Chondrocyte (in vitro differentiated cells): ENCODE measurements around the gene PKMYT1. TPM values are rescaled to one million over a fixed set of nuclear protein-coding genes. Genes with fewer than 3 reads are reported as not detected.
A peak's percentile ranks its signal among the peaks of the same experiment; 100 is the strongest.

Source experiments
- DNase-seq: peaks from one replicate; pipeline ENCODE4 v3.0.0; 2021; ENCODE audit warnings: mixed read lengths, low spot score
- H3K27ac Mint-ChIP-seq: one replicate; pipeline ENCODE4 v1.8.0; 2021; ENCODE audit warnings: mild to moderate bottlenecking, moderate library complexity, mixed read lengths; ENCODE audit not compliant: unreplicated experiment
- H3K27me3 Mint-ChIP-seq: 2 replicates; pipeline ENCODE4 v1.8.0; 2021; ENCODE audit warnings: low read depth, mixed read lengths
- H3K36me3 Mint-ChIP-seq: 2 replicates; pipeline ENCODE4 v1.8.0; 2021; ENCODE audit warnings: low read depth, mixed read lengths
- H3K4me1 Mint-ChIP-seq: 2 replicates; pipeline ENCODE4 v1.8.0; 2021; ENCODE audit warnings: low read depth, mild to moderate bottlenecking, mixed read lengths
- H3K4me3 Mint-ChIP-seq: one replicate; pipeline ENCODE4 v1.8.0; 2021; ENCODE audit warnings: mild to moderate bottlenecking, moderate library complexity, mixed read lengths; ENCODE audit not compliant: unreplicated experiment
- H3K9me3 Mint-ChIP-seq: 2 replicates; pipeline ENCODE4 v1.8.0; 2021; ENCODE audit warnings: low read depth, mixed read lengths
- total RNA-seq: library from RNA; stranded (reverse); gene quantifications from 3 replicates; pipeline ENCODE4 v1.2.1, GENCODE V29; 2021
- TF ChIP-seq, protein P1 (sequence below): fragments of 200-600 bp; sonication (generic); IDR thresholded peaks from 2 replicates; pipeline ENCODE4 v1.5.0; 2021; ENCODE audit warnings: antibody characterized with exemption, mild to moderate bottlenecking, moderate library complexity

PKMYT1 gene
- total RNA-seq, 1 donor from 2014 or later, result 6.2 TPM

DNA sequence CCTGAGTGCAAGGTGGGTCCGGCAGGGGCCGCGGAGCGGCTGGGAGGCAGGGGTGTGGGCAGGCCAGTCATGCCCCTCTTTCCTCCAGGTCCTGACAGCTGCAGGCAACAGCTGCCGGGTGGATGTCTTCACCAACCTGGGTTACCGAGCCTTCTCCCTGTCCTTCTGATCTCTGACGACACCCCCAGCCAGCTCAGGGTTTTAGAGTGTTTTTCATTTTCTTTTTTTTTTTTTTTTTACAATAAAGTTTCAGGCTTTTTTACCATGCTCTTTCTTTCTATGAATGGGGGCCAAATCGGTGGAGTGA lies 47.2 kb upstream of the PKMYT1 start:
- peaks cover 2% of the 10 kb centered on the region for H3K27me3 Mint-ChIP-seq
- H3K36me3 Mint-ChIP-seq, result peaks cover 11% of the 10 kb centered on the region
- TF ChIP-seq, protein P1, sequence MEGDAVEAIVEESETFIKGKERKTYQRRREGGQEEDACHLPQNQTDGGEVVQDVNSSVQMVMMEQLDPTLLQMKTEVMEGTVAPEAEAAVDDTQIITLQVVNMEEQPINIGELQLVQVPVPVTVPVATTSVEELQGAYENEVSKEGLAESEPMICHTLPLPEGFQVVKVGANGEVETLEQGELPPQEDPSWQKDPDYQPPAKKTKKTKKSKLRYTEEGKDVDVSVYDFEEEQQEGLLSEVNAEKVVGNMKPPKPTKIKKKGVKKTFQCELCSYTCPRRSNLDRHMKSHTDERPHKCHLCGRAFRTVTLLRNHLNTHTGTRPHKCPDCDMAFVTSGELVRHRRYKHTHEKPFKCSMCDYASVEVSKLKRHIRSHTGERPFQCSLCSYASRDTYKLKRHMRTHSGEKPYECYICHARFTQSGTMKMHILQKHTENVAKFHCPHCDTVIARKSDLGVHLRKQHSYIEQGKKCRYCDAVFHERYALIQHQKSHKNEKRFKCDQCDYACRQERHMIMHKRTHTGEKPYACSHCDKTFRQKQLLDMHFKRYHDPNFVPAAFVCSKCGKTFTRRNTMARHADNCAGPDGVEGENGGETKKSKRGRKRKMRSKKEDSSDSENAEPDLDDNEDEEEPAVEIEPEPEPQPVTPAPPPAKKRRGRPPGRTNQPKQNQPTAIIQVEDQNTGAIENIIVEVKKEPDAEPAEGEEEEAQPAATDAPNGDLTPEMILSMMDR, result no peak
- DNase-seq, result no peak
- H3K9me3 Mint-ChIP-seq, result no peaks in the 10 kb centered on the region
- H3K4me1 Mint-ChIP-seq, result peaks cover 16% of the 10 kb centered on the region
- no peak overlapping the region for H3K4me3 Mint-ChIP-seq
- no peak overlapping the region for H3K27ac Mint-ChIP-seq

DNA sequence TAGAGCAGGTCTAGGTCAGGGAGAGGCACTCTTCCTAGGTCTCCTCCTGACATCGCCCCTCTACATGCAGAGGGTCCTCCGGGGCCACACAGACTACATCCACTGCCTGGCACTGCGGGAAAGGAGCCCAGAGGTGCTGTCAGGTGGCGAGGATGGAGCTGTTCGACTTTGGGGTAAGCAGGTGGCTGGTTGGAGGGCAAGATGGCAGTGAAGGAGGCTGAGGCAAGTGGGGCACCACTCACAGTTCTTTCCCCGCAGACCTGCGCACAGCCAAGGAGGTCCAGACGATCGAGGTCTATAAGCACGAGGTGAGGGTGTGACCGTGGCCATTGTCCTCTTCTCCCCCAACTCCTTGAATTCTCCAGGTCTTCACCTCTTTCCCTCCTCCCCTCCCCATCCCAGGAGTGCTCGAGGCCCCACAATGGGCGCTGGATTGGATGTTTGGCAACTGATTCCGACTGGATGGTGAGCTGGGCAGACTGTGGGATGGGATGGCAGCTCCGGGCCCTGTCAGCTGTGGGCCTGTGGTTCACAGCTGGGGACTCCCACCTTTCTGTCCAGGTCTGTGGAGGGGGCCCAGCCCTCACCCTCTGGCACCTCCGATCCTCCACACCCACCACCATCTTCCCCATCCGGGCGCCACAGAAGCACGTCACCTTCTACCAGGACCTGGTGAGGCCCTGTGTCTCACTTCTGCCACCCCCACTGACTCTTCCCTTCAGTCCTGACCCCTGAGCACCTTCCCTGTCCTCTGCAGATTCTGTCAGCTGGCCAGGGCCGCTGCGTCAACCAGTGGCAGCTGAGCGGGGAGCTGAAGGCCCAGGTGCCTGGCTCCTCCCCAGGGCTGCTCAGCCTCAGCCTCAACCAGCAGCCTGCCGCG lies 46.6 kb upstream of the PKMYT1 start:
- Mint-ChIP-seq H3K9me3 (no peaks in the 10 kb centered on the region), H3K4me3 (no peak overlapping the region), H3K36me3 (peaks cover 12% of the 10 kb centered on the region)

DNA sequence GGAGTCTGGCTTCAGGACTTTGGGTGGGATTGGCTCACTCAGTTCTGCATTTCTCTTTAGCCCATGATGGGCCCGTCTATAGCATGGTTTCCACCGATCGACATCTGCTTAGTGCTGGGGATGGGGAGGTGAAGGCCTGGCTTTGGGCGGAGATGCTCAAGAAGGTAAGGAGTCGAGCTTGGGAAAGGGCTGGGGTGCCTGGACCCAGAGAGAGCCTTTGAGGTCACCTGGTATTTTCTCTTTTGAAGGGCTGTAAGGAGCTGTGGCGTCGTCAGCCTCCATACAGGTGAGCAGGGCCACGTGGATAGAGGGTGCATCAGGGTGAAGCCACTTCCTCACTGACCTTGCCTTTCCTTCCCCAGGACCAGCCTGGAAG lies 45.7 kb upstream of the PKMYT1 start:
- Mint-ChIP-seq H3K36me3 (peaks cover 18% of the 10 kb centered on the region), H3K4me3 (no peak overlapping the region), H3K27ac (no peak overlapping the region), H3K9me3 (no peaks in the 10 kb centered on the region), H3K4me1 (peaks cover 25% of the 10 kb centered on the region), H3K27me3 (no peaks in the 10 kb centered on the region)
- TF ChIP-seq, protein P1, result no peak
- no peak for DNase-seq

More for the DNA sequence above, 46.6 kb upstream of the PKMYT1 start:
- no peaks in the 10 kb centered on the region for H3K27me3 Mint-ChIP-seq
- DNase-seq, result no peak
- H3K27ac Mint-ChIP-seq, result no peak overlapping the region
- peaks cover 22% of the 10 kb centered on the region for H3K4me1 Mint-ChIP-seq
- TF ChIP-seq, protein P1, result no peak

GRCh38 chr16:3025032-3026002 lies 45.1 kb upstream of the PKMYT1 start:
- DNase-seq, result no peak
- no peak overlapping the region for H3K27ac Mint-ChIP-seq
- H3K36me3 Mint-ChIP-seq, result peaks cover 18% of the 10 kb centered on the region
- H3K27me3 Mint-ChIP-seq, result no peaks in the 10 kb centered on the region
- H3K4me3 Mint-ChIP-seq, result peak overlapping the region; percentile 12
- TF ChIP-seq, protein P1, result no peak
- no peaks in the 10 kb centered on the region for H3K9me3 Mint-ChIP-seq
- H3K4me1 Mint-ChIP-seq, result peaks cover 25% of the 10 kb centered on the region
